SKM-1 treated with dmso at 0.1 percent for 144 hours (cell line): ENCODE measurements around the gene PLGRKT.
"Not testable (repeated sequence)": the region's sequence is repeated elsewhere in the genome, so short reads cannot be mapped to it uniquely, and the experiment has no call there.

Experiments used
- DNase-seq: peaks from one replicate; lab custom pipeline; 2025; ENCODE audit not compliant: unreplicated experiment; lab: John Stamatoyannopoulos, UW

The PLGRKT gene

GRCh38 chr9:5321601-5322000 is 116.1 kb downstream of the PLGRKT start:
- DNase-seq: not testable (repeated sequence)

- no peak for DNase-seq
Measured at GRCh38 chr9:5321058-5321457, 116.7 kb downstream of the PLGRKT start.

GRCh38 chr9:5316406-5316805 is 121.3 kb downstream of the PLGRKT start:
- DNase-seq: not testable (repeated sequence)

- no peak for DNase-seq
Measured at GRCh38 chr9:5315187-5315923, 122.4 kb downstream of the PLGRKT start.

- DNase-seq: no peak
Measured at GRCh38 chr9:5310851-5311250, 126.9 kb downstream of the PLGRKT start.
